Measurements from ENCODE around the gene TBX5. TPM values are rescaled to one million over a fixed set of nuclear protein-coding genes. Genes with fewer than 3 reads are reported as not detected.

TBX5 gene
- total RNA-seq, 1 experiment from 2014 or later: not detected

GRCh38 chr12:114343585-114344302, 62.2 kb downstream of the TBX5 start:
- in situ Hi-C loops (cut with HindIII; ENCODE audit: low sequenced_read_pairs): no loop called here
- no peak for DNase-seq (ENCODE audit: low spot score)

- DNase-seq (ENCODE audit: low spot score): no peak
- in situ Hi-C loops (cut with HindIII; ENCODE audit: low sequenced_read_pairs): no loop called here
Observed at GRCh38 chr12:114342656-114343055, 63.3 kb downstream of the TBX5 start.

GRCh38 chr12:114341635-114342034, 64.3 kb downstream of the TBX5 start:
- DNase-seq (ENCODE audit: low spot score): no peak
- in situ Hi-C loops (cut with HindIII; ENCODE audit: low sequenced_read_pairs): no loop called here

- in situ Hi-C loops (cut with HindIII; ENCODE audit: low sequenced_read_pairs): no loop called here
- no peak for DNase-seq (ENCODE audit: low spot score)
Observed at GRCh38 chr12:114340231-114340630, 65.7 kb downstream of the TBX5 start.

- DNase-seq (ENCODE audit: low spot score): no peak
- in situ Hi-C loops (cut with HindIII; ENCODE audit: low sequenced_read_pairs): no loop called here
Observed at GRCh38 chr12:114339626-114340025, 66.3 kb downstream of the TBX5 start.

GRCh38 chr12:114335607-114336006, 70.3 kb downstream of the TBX5 start:
- in situ Hi-C loops (cut with HindIII; ENCODE audit: low sequenced_read_pairs): no loop called here
- no peak for DNase-seq (ENCODE audit: low spot score)

- in situ Hi-C loops (cut with HindIII; ENCODE audit: low sequenced_read_pairs): no loop called here
- DNase-seq (ENCODE audit: low spot score): no peak
Observed at GRCh38 chr12:114334395-114334794, 71.5 kb downstream of the TBX5 start.

- in situ Hi-C loops (cut with HindIII; ENCODE audit: low sequenced_read_pairs): no loop called here
- DNase-seq (ENCODE audit: low spot score): no peak
Observed at GRCh38 chr12:114328292-114328691, 77.7 kb downstream of the TBX5 start.

- no peak for DNase-seq (ENCODE audit: low spot score)
- in situ Hi-C loops (cut with HindIII; ENCODE audit: low sequenced_read_pairs): no loop called here
Observed at GRCh38 chr12:114327765-114328164, 78.2 kb downstream of the TBX5 start.

- in situ Hi-C loops (cut with HindIII; ENCODE audit: low sequenced_read_pairs): no loop called here
- DNase-seq (ENCODE audit: low spot score): no peak
Observed at GRCh38 chr12:114321524-114321923, 84.4 kb downstream of the TBX5 start.

- DNase-seq (ENCODE audit: low spot score): no peak
- in situ Hi-C loops (cut with HindIII; ENCODE audit: low sequenced_read_pairs): no loop called here
Observed at GRCh38 chr12:114320968-114321367, 85.0 kb downstream of the TBX5 start.

- in situ Hi-C loops (cut with HindIII; ENCODE audit: low sequenced_read_pairs): no loop called here
- no peak for DNase-seq (ENCODE audit: low spot score)
Observed at GRCh38 chr12:114320101-114320500, 85.8 kb downstream of the TBX5 start.

- DNase-seq (ENCODE audit: low spot score): no peak
- in situ Hi-C loops (cut with HindIII; ENCODE audit: low sequenced_read_pairs): no loop called here
Observed at GRCh38 chr12:114319422-114319821, 86.5 kb downstream of the TBX5 start.

GRCh38 chr12:114318984-114319383, 87.0 kb downstream of the TBX5 start:
- no peak for DNase-seq (ENCODE audit: low spot score)
- in situ Hi-C loops (cut with HindIII; ENCODE audit: low sequenced_read_pairs): no loop called here

- in situ Hi-C loops (cut with HindIII; ENCODE audit: low sequenced_read_pairs): no loop called here
- DNase-seq (ENCODE audit: low spot score): no peak
Observed at GRCh38 chr12:114316076-114316475, 89.9 kb downstream of the TBX5 start.

- DNase-seq (ENCODE audit: low spot score): no peak
- in situ Hi-C loops (cut with HindIII; ENCODE audit: low sequenced_read_pairs): no loop called here
Observed at GRCh38 chr12:114314974-114315720, 90.8 kb downstream of the TBX5 start.

GRCh38 chr12:114314403-114314802, 91.5 kb downstream of the TBX5 start:
- in situ Hi-C loops (cut with HindIII; ENCODE audit: low sequenced_read_pairs): no loop called here
- DNase-seq (ENCODE audit: low spot score): no peak

GRCh38 chr12:114313910-114314309, 92.0 kb downstream of the TBX5 start:
- in situ Hi-C loops (cut with HindIII; ENCODE audit: low sequenced_read_pairs): no loop called here
- DNase-seq (ENCODE audit: low spot score): no peak

- in situ Hi-C loops (cut with HindIII; ENCODE audit: low sequenced_read_pairs): no loop called here
- peak; percentile 1 for DNase-seq (ENCODE audit: low spot score)
Observed at GRCh38 chr12:114311974-114312373, 94.0 kb downstream of the TBX5 start.

GRCh38 chr12:114306646-114307045, 99.3 kb downstream of the TBX5 start:
- no peak for DNase-seq (ENCODE audit: low spot score)

GRCh38 chr12:114305446-114305845, 100.5 kb downstream of the TBX5 start:
- in situ Hi-C loops (cut with HindIII; ENCODE audit: low sequenced_read_pairs): no loop called here
- no peak for DNase-seq (ENCODE audit: low spot score)

More at GRCh38 chr12:114306646-114307045, 99.3 kb downstream of the TBX5 start:
- in situ Hi-C loops (cut with HindIII; ENCODE audit: low sequenced_read_pairs): no loop called here

Data from G401 (cell line).